CD14-positive monocyte (primary cell): ENCODE measurements around the gene OGDHL. TPM values are rescaled to one million over a fixed set of nuclear protein-coding genes. Genes with fewer than 3 reads are reported as not detected.

Experiments used
- DNase-seq, 3 donors: peaks; one replicate each; pipeline ENCODE4 v3.0.0-alpha.2; 2011 to 2022
- H2AFZ ChIP-seq: 2 replicates; pipeline ENCODE4 v1.6.0; 2012; ENCODE audit warnings: mild to moderate bottlenecking, low read depth, low read length, inconsistent platforms; ENCODE audit not compliant: insufficient read depth, poor library complexity, severe bottlenecking
- H3K27ac ChIP-seq, 2 donors: 1 replicate in 1 of 2; 2 replicates in 1 of 2; pipeline ENCODE4 v1.5.1; 2012 to 2013; ENCODE audit warnings: low read length in 2 of 2, control low read depth in 1 of 2, inconsistent platforms in 1 of 2, low read depth in 1 of 2, mild to moderate bottlenecking in 1 of 2
- H3K27me3 ChIP-seq, 2 donors: one replicate each; pipeline versions ENCODE4 v1.6.0 to v1.6.1; 2011 to 2013; ENCODE audit warnings: low read length in 2 of 2; ENCODE audit not compliant: control insufficient read depth in 2 of 2, insufficient read depth in 2 of 2
- H3K36me3 ChIP-seq, 2 donors: replicated peaks in 1 of 2; 1 replicate in 1 of 2; 2 replicates in 1 of 2; pipeline versions ENCODE4 v1.5.1 to v1.6.1; 2012 to 2013; ENCODE audit warnings: low read length in 2 of 2, control low read depth in 1 of 2, inconsistent platforms in 1 of 2, mild to moderate bottlenecking in 1 of 2; ENCODE audit not compliant: insufficient read depth in 2 of 2, control insufficient read depth in 1 of 2
- H3K4me1 ChIP-seq, 2 donors: 1 replicate in 1 of 2; 2 replicates in 1 of 2; pipeline versions ENCODE4 v1.5.1 to v1.6.1; 2012 to 2013; ENCODE audit warnings: low read length in 2 of 2, control low read depth in 1 of 2, inconsistent platforms in 1 of 2, mild to moderate bottlenecking in 1 of 2, moderate library complexity in 1 of 2; ENCODE audit not compliant: insufficient read depth in 2 of 2, control insufficient read depth in 1 of 2
- H3K4me2 ChIP-seq: replicated peaks from 2 replicates; pipeline ENCODE3; 2012; ENCODE audit warnings: low read length, moderate library complexity, mild to moderate bottlenecking; ENCODE audit not compliant: poor library complexity, severe bottlenecking; ENCODE audit errors: extremely low read depth
- H3K4me3 ChIP-seq, 3 experiments: fragments of 200-600 bp in 1 of 3; sonication (generic) in 1 of 3; replicated peaks in 1 of 3; 1 replicate in 2 of 3; 2 replicates in 1 of 3; pipeline ENCODE4 v1.5.1; 2011 to 2013; ENCODE audit warnings: low read length in 3 of 3, mild to moderate bottlenecking in 3 of 3, control low read depth in 2 of 3, low read depth in 2 of 3, inconsistent platforms in 1 of 3, moderate library complexity in 1 of 3
- H3K79me2 ChIP-seq: 2 replicates; pipeline ENCODE4 v1.6.0; 2012; ENCODE audit warnings: mild to moderate bottlenecking, control low read depth, inconsistent platforms, low read length, moderate library complexity; ENCODE audit not compliant: insufficient read depth
- H3K9ac ChIP-seq: 2 replicates; pipeline ENCODE4 v1.6.0; 2017; ENCODE audit warnings: low read length, mild to moderate bottlenecking; ENCODE audit not compliant: insufficient read depth, poor library complexity, severe bottlenecking
- H3K9me3 ChIP-seq, 2 donors: replicated peaks in 1 of 2; 1 replicate in 1 of 2; 2 replicates in 1 of 2; pipeline versions ENCODE4 v1.5.1 to v1.6.1; 2012 to 2013; ENCODE audit warnings: low read length in 2 of 2, control low read depth in 1 of 2; ENCODE audit not compliant: control insufficient read depth in 1 of 2, insufficient read depth in 1 of 2
- H4K20me1 ChIP-seq: 2 replicates; pipeline ENCODE4 v1.6.0; 2012; ENCODE audit warnings: mild to moderate bottlenecking, low read length, control low read depth, moderate library complexity; ENCODE audit not compliant: insufficient read depth
- H3K27ac Mint-ChIP-seq, 7 donors: one replicate each; pipeline ENCODE4 v1.8.0; 2020; ENCODE audit warnings: mild to moderate bottlenecking in 7 of 7, mixed read lengths in 7 of 7, moderate library complexity in 6 of 7, inconsistent platforms in 2 of 7
- H3K27me3 Mint-ChIP-seq, 3 donors: one replicate each; pipeline ENCODE4 v1.8.0; 2021 to 2022; ENCODE audit warnings: low read depth in 3 of 3, mild to moderate bottlenecking in 3 of 3, mixed read lengths in 3 of 3, moderate library complexity in 3 of 3, inconsistent platforms in 1 of 3
- H3K36me3 Mint-ChIP-seq, 2 donors: one replicate each; pipeline ENCODE4 v1.8.0; 2020; ENCODE audit warnings: mixed read lengths in 2 of 2, inconsistent platforms in 1 of 2, mild to moderate bottlenecking in 1 of 2
- H3K4me1 Mint-ChIP-seq: one replicate; pipeline ENCODE4 v1.8.0; 2020; ENCODE audit warnings: mild to moderate bottlenecking, mixed read lengths
- H3K4me3 Mint-ChIP-seq, 2 donors: one replicate each; pipeline ENCODE4 v1.8.0; 2020; ENCODE audit warnings: mild to moderate bottlenecking in 2 of 2, mixed read lengths in 2 of 2, moderate library complexity in 1 of 2
- H3K9me3 Mint-ChIP-seq, 7 donors: one replicate each; pipeline ENCODE4 v1.8.0; 2020 to 2022; ENCODE audit warnings: mixed read lengths in 7 of 7, mild to moderate bottlenecking in 6 of 7, moderate library complexity in 6 of 7, inconsistent platforms in 2 of 7
- WGBS: methylation state at CpG from one replicate; pipeline ENCODE4 v1.1.5; 2013; ENCODE audit warnings: missing lambda C conversion rate; ENCODE audit not compliant: insufficient coverage; 5-methylcytosine and 5-hydroxymethylcytosine counted together
- intact Hi-C, 2 donors: fragments of 100-400 bp; cut with micrococcal nuclease; formaldehyde crosslinking; loops; one replicate each; pipeline versions ENCODE4 v1.15.0 to v1.15.1; 2023
- polyA plus RNA-seq, 3 donors: library from polyadenylated mRNA; depleted of rRNA in 1 of 3; unstranded in 2 of 3; stranded (reverse) in 1 of 3; fragments of 300-500 nt in 2 of 3; fragments of >200 nt in 1 of 3; fragmentation: Illumina TruSeq in 2 of 3; gene quantifications; 1 replicate in 2 of 3; 2 replicates in 1 of 3; pipeline ENCODE4 v1.2.3, GENCODE V29; 2012 to 2021
- TF ChIP-seq, protein P1 (sequence below): fragments of 200-600 bp; IDR thresholded peaks from one replicate; pipeline ENCODE4 v1.8.0; 2022; ENCODE audit warnings: antibody characterized with exemption, mild to moderate bottlenecking

OGDHL gene
- polyA plus RNA-seq, 3 donors, result not detected

DNA sequence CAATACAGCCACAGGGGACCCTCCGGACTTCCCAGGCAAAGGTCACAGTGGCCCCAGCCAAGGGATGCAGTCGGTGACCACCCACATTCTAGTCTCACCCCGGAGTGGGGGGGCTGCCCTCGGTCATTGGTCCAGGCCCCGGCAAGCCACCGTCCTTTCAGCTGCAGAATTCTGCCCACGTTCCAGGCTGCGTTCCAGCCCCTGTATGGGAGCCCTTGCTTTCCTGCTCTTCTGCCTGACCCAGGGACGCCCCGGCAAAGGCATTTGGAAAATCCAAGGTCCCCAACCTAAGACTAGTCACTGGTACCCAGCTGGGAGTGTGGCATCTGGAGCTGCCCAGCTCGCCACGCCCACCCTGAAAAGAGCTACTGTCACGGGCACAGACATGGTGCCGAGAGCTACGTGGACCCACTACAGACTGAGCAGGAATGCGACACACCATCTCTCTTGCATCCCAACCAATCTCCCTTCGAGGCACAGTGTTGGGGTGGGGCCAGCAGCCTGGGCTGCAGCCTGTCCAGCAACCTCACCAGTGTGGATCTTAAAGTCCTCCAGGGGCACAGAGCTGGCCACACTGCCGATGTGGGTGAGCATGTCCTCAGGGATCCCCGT, 18.6 kb downstream of the OGDHL start:
- Mint-ChIP-seq H3K36me3 (no peaks in the 10 kb centered on the region), H3K9me3 (peaks cover 0 to 3% (median 0%) of the 10 kb centered on the region in 7 donors), H3K27me3 (peaks cover 0 to 3% (median 2%) of the 10 kb centered on the region in 3 donors), H3K4me3 (no peak overlapping the region), H3K4me1 (no peaks in the 10 kb centered on the region), H3K27ac (no peak overlapping the region)
- no peak for DNase-seq
- Histone ChIP-seq H3K4me3 (no peak overlapping the region), H2AFZ (no peak overlapping the region), H4K20me1 (no peaks in the 10 kb centered on the region), H3K4me2 (no peak overlapping the region), H3K27me3 (no peaks in the 10 kb centered on the region), H3K9me3 (no peaks in the 10 kb centered on the region), H3K27ac (no peak overlapping the region), H3K36me3 (no peaks in the 10 kb centered on the region), H3K4me1 (no peaks in the 10 kb centered on the region), H3K9ac (no peak overlapping the region), H3K79me2 (no peaks in the 10 kb centered on the region)
- WGBS, result 93% methylated on average over 19 of the region's 19 CpGs
- intact Hi-C loops, result no loop called here
- TF ChIP-seq, protein P1, sequence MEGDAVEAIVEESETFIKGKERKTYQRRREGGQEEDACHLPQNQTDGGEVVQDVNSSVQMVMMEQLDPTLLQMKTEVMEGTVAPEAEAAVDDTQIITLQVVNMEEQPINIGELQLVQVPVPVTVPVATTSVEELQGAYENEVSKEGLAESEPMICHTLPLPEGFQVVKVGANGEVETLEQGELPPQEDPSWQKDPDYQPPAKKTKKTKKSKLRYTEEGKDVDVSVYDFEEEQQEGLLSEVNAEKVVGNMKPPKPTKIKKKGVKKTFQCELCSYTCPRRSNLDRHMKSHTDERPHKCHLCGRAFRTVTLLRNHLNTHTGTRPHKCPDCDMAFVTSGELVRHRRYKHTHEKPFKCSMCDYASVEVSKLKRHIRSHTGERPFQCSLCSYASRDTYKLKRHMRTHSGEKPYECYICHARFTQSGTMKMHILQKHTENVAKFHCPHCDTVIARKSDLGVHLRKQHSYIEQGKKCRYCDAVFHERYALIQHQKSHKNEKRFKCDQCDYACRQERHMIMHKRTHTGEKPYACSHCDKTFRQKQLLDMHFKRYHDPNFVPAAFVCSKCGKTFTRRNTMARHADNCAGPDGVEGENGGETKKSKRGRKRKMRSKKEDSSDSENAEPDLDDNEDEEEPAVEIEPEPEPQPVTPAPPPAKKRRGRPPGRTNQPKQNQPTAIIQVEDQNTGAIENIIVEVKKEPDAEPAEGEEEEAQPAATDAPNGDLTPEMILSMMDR, result no peak

DNA sequence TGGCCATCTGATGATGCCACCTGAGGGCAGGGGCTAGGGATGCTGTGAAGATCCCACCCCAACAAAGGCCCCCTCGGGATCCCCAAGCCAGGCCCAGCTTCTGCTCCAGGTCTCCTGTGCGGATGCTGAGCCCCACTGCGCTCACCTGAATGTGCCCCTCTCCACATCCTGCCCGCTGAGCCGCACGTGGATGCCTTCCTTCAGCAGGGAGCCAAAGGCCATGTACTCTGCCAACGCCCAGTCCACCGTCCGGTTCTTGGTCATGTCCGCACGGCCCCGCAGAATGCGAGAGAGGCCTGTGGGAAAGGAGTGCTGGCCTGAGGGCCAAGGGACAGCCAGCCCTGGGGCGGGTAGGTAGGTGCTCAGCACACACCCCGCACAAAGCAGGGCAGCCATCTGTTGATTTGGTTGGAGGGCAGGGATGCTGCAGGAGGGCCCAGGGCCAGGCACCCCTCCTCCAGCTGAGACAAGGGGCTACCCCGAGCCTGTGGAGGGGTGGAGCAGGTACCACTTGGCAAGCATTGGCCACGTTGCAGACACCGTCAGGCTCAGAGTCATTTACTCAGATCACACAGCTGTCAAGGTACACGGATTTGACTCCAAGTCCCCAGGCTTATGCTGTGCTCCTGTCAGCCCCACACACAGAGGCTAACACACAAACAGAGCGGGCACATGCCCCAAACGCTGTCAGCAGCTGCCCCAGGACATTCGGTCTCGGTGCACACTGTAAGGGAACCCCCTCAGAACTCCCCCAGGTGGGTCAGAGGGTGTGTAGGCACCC, 19.2 kb downstream of the OGDHL start:
- intact Hi-C loops, result no loop called here
- no peaks in the 10 kb centered on the region for H3K4me1 Mint-ChIP-seq
- WGBS, result 90% methylated on average over 19 of the region's 23 CpGs
- H3K4me1 ChIP-seq, result no peaks in the 10 kb centered on the region
- H4K20me1 ChIP-seq, result no peaks in the 10 kb centered on the region
- H3K9ac ChIP-seq, result no peak overlapping the region
- H3K36me3 ChIP-seq, result no peaks in the 10 kb centered on the region
- no peak overlapping the region for H3K4me3 Mint-ChIP-seq
- no peaks in the 10 kb centered on the region for H3K79me2 ChIP-seq
- H3K4me2 ChIP-seq, result no peak overlapping the region
- no peak for DNase-seq
- no peak overlapping the region for H2AFZ ChIP-seq
- H3K27ac Mint-ChIP-seq, result no peak overlapping the region
- peaks cover 0 to 3% (median 2%) of the 10 kb centered on the region in 3 donors for H3K27me3 Mint-ChIP-seq
- TF ChIP-seq, protein P1, result no peak
- no peak overlapping the region for H3K4me3 ChIP-seq
- H3K36me3 Mint-ChIP-seq, result no peaks in the 10 kb centered on the region
- H3K27me3 ChIP-seq, result no peaks in the 10 kb centered on the region
- H3K9me3 Mint-ChIP-seq, result peaks cover 0 to 3% (median 0%) of the 10 kb centered on the region in 7 donors
- H3K27ac ChIP-seq, result no peak overlapping the region
- H3K9me3 ChIP-seq, result no peaks in the 10 kb centered on the region
